ENCODE data around the gene GLIS1.

GLIS1 gene

DNA sequence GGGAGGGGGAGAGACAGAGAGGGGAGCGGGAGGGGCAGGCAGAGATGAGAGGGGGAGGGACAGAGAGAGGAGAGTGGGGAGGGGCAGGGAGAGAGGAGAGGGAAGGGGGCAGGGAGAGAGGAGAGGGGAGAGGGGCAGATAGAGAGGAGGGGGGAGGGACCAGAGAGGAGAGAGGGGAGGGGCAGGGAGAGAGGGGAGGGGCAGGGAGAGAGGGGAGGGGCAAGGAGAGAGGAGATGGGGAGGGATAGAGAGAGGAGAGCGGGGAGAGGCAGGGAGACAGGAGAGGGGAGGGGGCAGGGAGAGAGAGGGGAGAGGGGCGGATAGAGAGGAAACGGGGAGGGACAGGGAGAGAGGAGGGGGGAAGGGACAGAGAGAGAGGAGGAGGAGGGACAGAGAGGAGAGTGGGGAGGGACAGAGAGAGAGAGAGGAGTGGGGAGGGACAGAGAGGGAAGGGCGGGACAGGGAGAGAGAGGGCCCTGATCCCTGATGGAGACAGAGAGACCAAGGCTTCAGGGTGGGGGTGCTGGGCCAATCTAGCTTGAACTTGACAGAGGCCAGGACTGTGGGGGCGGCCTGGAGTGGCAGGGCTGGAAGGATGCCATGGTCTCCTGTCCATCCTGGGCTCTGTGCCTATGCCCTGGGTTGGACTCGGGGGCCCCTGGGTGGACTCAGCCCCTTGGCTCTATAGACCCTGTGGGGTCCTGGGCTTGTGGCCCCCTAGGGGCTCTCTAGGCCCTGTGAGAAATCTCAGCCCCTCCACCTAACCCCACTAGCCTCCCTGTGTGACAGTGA lies 236.1 kb downstream of the GLIS1 start:
- no peak for DNase-seq

GRCh38 chr1:53501065-53502005 lies 237.6 kb downstream of the GLIS1 start:
- no peak for DNase-seq

DNA sequence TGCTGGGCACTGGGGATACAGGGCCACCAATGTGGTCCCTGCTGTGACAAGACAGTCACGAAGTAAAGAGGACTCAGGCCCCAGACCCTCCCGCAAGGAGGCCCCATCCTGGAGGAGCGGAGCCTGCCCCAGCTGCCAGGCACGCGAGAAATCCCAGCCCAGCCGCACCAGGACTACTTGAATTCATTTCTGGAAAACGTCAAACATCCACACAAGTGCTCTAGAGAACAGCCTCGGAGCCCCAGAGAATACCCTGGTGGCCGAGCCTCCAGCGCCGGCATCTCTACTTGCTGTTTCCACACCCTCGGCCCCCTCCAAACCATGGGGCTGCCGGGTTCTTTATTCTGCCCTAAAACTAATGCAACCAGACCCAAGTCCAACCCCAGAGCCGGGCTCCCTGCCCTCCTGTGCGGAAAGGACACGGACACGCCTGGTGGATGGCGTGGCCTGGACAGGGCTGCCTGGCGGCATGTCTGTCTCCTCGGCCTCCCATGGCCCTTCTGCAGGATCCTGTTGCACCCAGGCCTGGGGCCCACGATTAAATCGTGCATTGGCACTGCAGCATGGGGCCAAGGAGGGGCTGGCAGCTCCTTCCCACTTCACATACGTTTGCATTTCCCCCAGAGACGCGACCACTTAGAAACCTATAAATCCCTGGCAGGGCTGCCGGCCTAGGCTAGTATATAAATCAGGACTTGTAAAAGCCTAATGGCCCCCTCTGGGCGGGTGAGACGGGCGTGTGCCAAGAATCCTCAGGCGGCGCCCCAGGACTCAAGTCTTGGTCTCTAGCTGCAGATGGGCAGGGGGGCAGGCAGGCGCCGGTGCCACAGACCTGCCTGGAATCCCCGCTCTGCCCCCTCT lies 238.5 kb downstream of the GLIS1 start:
- no peak for DNase-seq

DNA sequence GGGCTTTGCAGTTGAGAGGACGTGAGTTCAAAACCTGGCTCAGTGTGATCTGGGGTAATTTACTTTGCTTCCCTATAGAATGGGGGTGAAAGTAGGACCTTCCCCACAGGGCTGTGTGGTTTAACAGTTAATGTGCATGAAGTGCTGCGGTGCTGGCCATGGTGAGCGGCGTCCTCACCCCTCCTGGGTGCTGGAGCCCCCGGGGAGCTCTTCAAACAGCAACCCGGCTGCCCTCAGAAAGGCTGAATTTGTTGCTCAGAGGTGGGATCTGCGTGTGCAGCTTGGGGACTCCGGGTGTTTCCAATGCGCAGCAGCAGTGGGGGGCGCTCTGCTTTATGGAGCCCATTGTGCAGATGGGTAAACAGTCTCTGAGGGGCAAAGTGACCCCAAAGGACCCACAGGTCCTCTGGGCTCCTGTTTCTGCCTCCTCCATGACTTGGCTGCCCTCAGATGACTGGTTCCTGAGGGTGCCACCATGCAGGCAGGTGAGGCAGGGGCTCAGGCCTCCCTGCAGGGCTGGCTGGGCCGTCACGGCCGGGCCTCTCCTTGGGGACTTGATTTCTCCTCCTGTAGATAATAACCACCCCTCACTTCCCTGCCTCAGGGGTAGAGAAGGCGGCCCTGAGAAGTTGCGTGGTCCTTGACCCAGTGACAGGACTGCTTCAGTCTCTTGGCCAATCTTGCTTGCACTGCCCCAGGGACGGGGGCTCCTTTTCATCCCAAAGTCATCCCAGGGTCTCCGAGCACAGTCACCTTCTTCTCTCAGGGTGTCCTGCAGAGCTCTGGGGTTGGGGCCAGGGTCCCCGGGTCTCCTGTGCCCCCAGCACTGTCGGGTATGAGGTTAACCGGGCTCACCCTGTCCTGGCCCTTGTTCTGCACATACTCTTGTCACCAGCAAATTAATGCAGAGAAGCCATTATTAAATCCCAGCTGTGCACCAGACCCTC lies 239.4 kb downstream of the GLIS1 start:
- no peak for DNase-seq

- no peak for DNase-seq
Measured at GRCh38 chr1:53498555-53499131, 240.3 kb downstream of the GLIS1 start.

GRCh38 chr1:53495633-53496345 lies 243.2 kb downstream of the GLIS1 start:
- DNase-seq = no peak

DNA sequence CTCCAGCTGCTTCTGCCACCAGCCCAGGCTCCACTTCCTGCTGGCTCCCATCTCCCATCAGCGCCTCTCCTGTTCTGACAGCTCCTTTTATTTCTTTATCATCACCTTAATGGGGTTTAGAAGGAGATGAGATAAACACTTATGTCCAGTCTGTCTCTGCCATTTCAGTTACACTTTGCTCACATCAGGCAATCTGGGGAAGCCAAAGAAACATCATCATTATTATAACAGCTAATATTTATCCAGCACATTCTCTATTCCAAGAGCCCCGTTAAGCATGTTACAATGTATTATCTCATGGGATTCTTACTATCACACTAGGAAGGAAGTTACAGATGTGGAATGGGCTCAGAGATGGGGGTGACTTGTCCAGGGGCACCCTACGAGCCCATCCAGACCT lies 248.6 kb downstream of the GLIS1 start:
- no peak for DNase-seq

DNA sequence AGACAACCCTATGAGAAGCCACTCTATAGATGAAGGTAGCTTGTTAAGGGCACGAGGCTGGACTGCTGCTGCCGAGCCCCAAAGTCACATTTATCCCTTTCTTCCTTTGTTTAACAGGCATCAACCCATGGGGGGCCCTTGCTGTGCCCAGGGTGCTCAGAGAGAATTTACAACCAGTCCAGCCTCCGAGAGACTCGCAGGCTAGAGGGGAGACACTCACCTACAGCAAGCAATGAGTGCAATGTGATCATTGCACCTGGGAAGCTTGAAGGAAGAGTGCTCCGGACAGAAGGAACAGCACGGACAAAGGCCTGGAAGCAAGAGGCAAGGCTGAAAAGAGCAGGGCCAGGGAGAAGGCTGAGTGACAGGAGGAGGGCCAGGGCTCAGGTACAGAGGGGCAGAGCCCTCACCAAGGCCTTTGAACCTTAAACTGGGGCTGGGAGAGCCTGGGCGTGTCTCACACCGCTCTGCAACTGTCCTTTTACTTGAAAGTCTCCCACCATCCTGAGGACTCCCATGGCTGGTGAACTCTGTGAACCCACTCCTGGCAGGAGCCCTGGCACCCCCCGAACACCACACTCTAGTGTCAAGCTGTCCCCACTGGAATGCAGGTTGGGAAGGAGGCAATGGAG lies 252.5 kb downstream of the GLIS1 start:
- DNase-seq = no peak

DNA sequence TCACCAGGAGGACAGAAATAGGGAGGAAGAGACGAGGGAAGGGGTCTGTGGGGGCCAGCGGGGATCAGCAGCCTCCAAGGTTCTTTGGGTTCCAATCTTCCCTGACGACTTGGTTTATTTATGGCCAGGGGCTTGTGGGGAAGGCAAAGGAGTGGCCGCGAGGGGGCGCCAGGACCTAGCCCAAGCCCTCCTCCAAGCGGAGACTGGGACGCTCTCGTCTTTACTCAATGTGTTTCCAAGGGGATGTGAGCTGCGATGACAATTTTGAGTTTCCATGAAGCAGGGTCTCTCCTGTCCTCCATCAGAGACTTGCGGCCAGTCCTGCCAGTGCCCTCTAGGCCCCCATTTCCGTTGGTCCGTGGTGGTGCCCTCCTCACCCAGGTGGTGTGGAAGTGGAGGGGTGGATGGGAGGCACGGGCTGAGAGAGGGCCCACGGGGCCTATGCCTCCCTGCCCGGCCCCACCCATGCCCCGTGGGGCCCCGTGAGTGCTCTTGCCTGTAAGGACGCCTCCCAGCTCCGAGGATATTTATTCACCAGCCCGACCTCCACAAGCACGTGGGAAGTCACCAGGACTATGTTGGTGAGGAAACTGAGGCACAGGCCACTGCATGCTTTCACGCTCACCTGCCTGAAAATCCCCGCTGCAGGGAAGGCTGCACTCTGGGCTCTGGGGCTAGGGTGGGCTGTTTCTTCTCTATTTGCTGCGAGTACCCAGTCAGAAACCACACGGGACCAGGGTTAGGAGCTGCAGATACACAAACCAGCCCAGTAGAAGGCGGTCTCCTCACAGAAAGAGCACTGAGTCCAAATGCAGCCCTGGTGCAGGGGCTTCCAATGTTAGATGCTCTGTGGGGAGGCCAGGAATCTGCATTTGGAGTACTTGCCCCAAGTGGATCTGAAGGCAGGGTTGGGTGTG lies 253.2 kb downstream of the GLIS1 start:
- DNase-seq = peak; percentile 28 to 34

DNA sequence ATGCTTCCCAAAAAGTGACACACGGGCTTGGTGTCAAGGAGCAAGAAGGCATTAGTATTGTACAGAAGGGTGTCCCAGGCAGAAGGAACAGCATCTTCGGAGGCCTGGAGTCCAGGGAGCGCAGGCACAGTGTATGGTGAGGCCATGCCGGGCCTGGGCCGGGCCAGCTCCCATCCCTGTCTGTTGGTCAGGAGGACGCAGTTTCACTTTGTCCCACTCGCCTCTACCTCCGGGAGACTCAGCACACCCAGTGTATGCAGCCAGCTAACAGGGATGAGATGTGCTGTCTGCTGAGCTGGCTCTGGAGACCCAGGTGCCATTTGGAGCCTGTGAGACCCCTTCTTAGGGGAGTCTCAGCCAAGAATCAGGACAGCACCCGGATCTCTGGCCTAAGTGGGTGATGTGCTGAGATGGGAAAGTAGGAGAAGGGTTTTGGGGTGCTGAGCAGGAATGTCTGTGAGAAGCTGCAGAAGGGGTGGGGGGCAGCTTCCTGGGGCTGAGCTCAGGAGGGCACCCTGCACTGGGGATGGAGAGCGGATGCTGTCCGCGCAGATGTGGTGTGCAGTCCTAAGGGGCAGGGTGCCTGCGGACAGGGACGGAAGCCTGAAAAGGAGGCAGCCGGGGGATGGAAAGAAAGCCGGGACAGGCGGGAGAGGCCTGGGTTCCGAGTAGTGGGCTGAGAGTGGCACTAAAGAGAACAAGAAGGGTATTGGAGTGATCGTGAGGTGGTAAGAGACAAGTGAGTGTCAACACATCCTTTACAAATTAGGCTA lies 254.1 kb downstream of the GLIS1 start:
- DNase-seq = no peak

DNA sequence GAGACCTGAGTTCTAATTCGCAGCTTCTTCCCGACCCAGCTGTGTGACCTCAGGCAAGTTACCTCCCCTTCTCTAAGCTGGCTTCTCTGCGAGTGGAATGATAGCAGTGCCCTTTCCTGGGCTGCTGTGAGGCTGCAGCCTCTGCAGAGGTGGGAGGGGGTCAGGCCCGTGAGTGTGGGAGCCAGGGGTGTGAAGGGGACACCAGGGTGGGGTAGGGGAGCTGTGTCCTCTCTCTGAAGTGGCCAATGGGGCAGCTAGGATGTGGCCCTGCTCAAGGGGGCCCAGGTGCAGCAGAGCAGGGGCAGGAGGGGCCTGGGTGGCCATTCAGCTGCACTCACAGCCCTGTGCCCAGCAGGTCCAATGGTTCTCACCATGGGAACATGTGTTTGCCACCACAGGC lies 255.3 kb downstream of the GLIS1 start:
- DNase-seq = no peak

- no peak for DNase-seq
Measured at GRCh38 chr1:53483170-53483569, 255.8 kb downstream of the GLIS1 start.

DNA sequence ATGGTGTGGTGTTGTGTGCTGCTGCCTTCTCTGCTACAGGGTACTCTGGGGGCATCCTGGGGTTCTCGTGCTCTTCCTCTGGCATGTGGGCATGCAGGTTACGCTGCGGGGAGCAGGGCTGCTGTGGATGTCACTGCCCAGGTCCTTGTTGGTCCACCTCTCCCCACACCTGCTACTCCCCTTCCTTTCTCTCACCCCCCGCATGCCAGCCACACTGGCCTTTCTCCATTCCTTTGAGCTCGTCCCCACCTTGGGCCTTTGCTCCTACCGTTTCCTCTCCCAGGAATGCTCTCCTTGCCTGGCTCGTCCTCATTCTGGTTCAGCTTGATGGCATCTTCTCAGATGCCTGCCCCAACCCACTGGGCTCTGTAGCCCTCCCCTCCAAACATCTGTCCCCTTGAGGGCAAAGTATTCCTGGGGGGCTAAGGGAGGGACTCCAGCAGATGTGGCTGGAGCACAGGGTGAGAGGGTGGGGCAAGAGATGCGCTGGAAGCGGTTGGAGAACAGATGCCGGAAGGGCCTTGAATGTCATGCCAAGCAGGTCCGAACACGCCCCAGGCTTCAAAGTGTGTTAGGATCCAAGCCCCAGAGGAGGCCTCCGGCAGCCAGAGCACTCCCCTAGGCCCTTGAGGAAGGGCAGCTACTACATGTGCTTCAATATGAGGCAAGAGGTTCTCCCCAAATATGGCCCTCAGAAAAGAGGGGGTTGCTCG lies 256.4 kb downstream of the GLIS1 start:
- no peak for DNase-seq

- DNase-seq = no peak
Measured at GRCh38 chr1:53481456-53481855, 257.5 kb downstream of the GLIS1 start.

DNA sequence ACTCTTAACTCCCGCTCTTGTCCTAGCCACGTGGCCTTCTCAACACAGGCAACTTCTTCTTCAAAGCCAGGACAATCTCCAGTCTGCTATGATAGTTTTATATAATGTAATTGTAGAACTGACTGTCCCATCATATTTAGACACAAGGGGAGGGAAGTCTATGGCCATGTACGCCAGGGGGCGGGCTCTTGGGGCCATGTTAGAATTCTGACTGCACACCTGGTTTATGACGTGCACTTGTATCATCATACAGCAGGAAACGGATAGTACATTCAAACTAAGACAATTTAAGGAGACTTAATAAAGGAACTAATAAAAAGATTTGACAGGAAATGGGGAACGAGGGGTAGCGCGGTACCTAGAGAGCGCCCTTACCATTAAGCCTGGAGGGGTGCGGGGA lies 258.3 kb downstream of the GLIS1 start:
- no peak for DNase-seq

- DNase-seq = no peak
Measured at GRCh38 chr1:53478502-53478818, 260.5 kb downstream of the GLIS1 start.

- DNase-seq = no peak
Measured at GRCh38 chr1:53477651-53478501, 261.1 kb downstream of the GLIS1 start.

All from hippocampal formation (tissue), 2 donors.